ENCODE measurements around the gene E2F1. TPM values are rescaled to one million over a fixed set of nuclear protein-coding genes. Genes with fewer than 3 reads are reported as not detected.

E2F1 gene
- total and polyA plus RNA-seq, 2 donors (not counting 3 experiments of a cell fraction or from before 2014, with no cell fraction given) = 20.7 to 29.6 TPM

GRCh38 chr20:33713865-33714367, 27.7 kb upstream of the E2F1 start:
- no TSS peak for BruUV-seq (replicated peaks)
- Histone ChIP-seq H4K20me1 (replicated peaks; ENCODE audit: control insufficient read depth, extremely low read depth, insufficient read depth, low read length) (no peaks in the 10 kb centered on the region), H3K27me3 (ENCODE audit: control insufficient read depth in 2 of 2, insufficient read depth in 2 of 2, low read length in 2 of 2) (no peaks in the 10 kb centered on the region), H3K9me3 (replicated peaks; ENCODE audit: control insufficient read depth, insufficient read depth, low read length) (no peaks in the 10 kb centered on the region), H2AFZ (ENCODE audit: low read depth, low read length) (no peak overlapping the region), H3K4me1 (ENCODE audit: control insufficient read depth, extremely low read depth, insufficient read depth, low read length) (no peaks in the 10 kb centered on the region), H3K4me2 (ENCODE audit: insufficient read depth, low read length) (no peak overlapping the region), H3K27ac (ENCODE audit: insufficient read depth, low read depth, low read length) (no peak overlapping the region), H3K79me2 (ENCODE audit: control insufficient read depth, insufficient read depth, low read length) (no peaks in the 10 kb centered on the region), H3K4me3 (replicated peaks in 1 of 3; ENCODE audit: insufficient read depth in 1 of 3, low read depth in 1 of 3, low read length in 3 of 3) (no peak overlapping the region), H3K36me3 (ENCODE audit: control insufficient read depth in 2 of 2, extremely low read depth in 1 of 2, insufficient read depth in 2 of 2, low read length in 2 of 2) (peaks cover 0 to 2% of the 10 kb centered on the region in 2 experiments), H3K9ac (replicated peaks; ENCODE audit: extremely low read depth, insufficient read depth, low read length) (no peak overlapping the region), H3K9me1 (replicated peaks; ENCODE audit: control insufficient read depth, extremely low read depth, insufficient read depth, low read length) (no peaks in the 10 kb centered on the region)
- dilution Hi-C loops (cut with MboI; ENCODE audit: extremely low pct_ligation_motif_present, low sequenced_read_pairs) (no loop called here), intact Hi-C loops (cut with micrococcal nuclease) (no loop called here)
- ChIA-PET POLR2A (no interaction called here), CTCF (no interaction called here)
- no peak for DNase-seq (ENCODE audit: low read depth, low spot score)
- no peak for FAIRE-seq
- no peak for TF ChIP-seq JUN (IDR thresholded peaks at IDR 0.05; ENCODE audit: borderline replicate concordance, insufficient read depth, insufficient read length, low read depth)
- no peak for TF ChIP-seq POLR2AphosphoS5 (IDR thresholded peaks at IDR 0.05; ENCODE audit: insufficient read depth, low read depth, low read length)
- no peak for TF ChIP-seq POLR2A (IDR thresholded peaks at IDR 0.05; ENCODE audit: low read depth, low read length)
- no peak for TF ChIP-seq FOS (IDR thresholded peaks at IDR 0.05; ENCODE audit: borderline replicate concordance, insufficient read depth, low read length)
- no peak for TF ChIP-seq GATA2 (IDR thresholded peaks at IDR 0.05; ENCODE audit: insufficient read depth, insufficient read length, low read depth, low read length)
- no peak for TF ChIP-seq EZH2 (IDR thresholded peaks at IDR 0.05; ENCODE audit: borderline replicate concordance, low read depth, low read length, severe bottlenecking)
- TF ChIP-seq CTCF (IDR thresholded peaks at IDR 0.05; ENCODE audit: extremely low read depth in 1 of 2, insufficient read depth in 1 of 2, low read depth in 1 of 2, low read length in 2 of 2) = no peak
- no peak for TF ChIP-seq MAX (IDR thresholded peaks at IDR 0.05; ENCODE audit: insufficient read depth, insufficient read length)
- TF ChIP-seq MYC (IDR thresholded peaks at IDR 0.05; ENCODE audit: low read depth, low read length) = no peak
